ENCODE results near the gene LSAMP. TPM values are rescaled to one million over a fixed set of nuclear protein-coding genes. Genes with fewer than 3 reads are reported as not detected.
"Not testable (repeated sequence)": the region's sequence is repeated elsewhere in the genome, so short reads cannot be mapped to it uniquely, and the experiment has no call there.

The LSAMP gene
- total RNA-seq, 1 experiment from 2014 or later = 5.7 TPM

- TF ChIP-seq ERG (CRISPR knock-in tag; IDR thresholded peaks at IDR 0.05) (no peak), ZNF396 (CRISPR knock-in tag; IDR thresholded peaks at IDR 0.05; ENCODE audit: borderline replicate concordance) (no peak), RORB (CRISPR knock-in tag; IDR thresholded peaks at IDR 0.05) (no peak), NR2C2 (CRISPR knock-in tag; IDR thresholded peaks at IDR 0.05) (no peak), MLX (CRISPR knock-in tag; IDR thresholded peaks at IDR 0.05) (no peak)
Measured at GRCh38 chr3:116077059-116077458, 368.2 kb downstream of the LSAMP start (continued).

GRCh38 chr3:116070516-116071278 is 374.6 kb downstream of the LSAMP start:
- ATAC-seq; H3K36me3 Mint-ChIP-seq; H3K4me1 Mint-ChIP-seq; H3K9me3 Mint-ChIP-seq; H3K27me3 Mint-ChIP-seq (ENCODE audit: low read depth); H3K27ac Mint-ChIP-seq; DNase-seq (ENCODE audit: low spot score); CTCF ChIA-PET; POLR2A ChIA-PET; H3K4me3 Mint-ChIP-seq: not testable (repeated sequence)
- peak; percentile 43; the same call in 1 of the 2 replicates for TF ChIP-seq HMGA2 (CRISPR knock-in tag; IDR thresholded peaks at IDR 0.05)

GRCh38 chr3:116070061-116070460 is 375.2 kb downstream of the LSAMP start:
- Mint-ChIP-seq H3K9me3 (no peaks in the 10 kb centered on the region), H3K4me1 (peaks cover 4% of the 10 kb centered on the region; the same call in 1 of the 2 replicates), H3K36me3 (no peaks in the 10 kb centered on the region), H3K4me3 (no peak overlapping the region), H3K27ac (no peak overlapping the region), H3K27me3 (ENCODE audit: low read depth) (no peaks in the 10 kb centered on the region)
- ATAC-seq = no peak
- DNase-seq (ENCODE audit: low spot score) = no peak
- TF ChIP-seq NFE2L1 (CRISPR knock-in tag; IDR thresholded peaks at IDR 0.05) = no peak
- no peak for TF ChIP-seq SOX15 (CRISPR knock-in tag; IDR thresholded peaks at IDR 0.05)
- no peak for TF ChIP-seq ATF6 (CRISPR knock-in tag; IDR thresholded peaks at IDR 0.05)
- TF ChIP-seq IRF2 (CRISPR knock-in tag; IDR thresholded peaks at IDR 0.05; ENCODE audit: borderline replicate concordance, low read depth) = no peak
- ChIA-PET CTCF (no interaction called here), POLR2A (no interaction called here)

GRCh38 chr3:116069024-116069423 is 376.3 kb downstream of the LSAMP start:
- POLR2A ChIA-PET = no interaction called here
- CTCF ChIA-PET = no interaction called here
- no peaks in the 10 kb centered on the region for H3K9me3 Mint-ChIP-seq
- H3K27me3 Mint-ChIP-seq (ENCODE audit: low read depth) = no peaks in the 10 kb centered on the region
- no peaks in the 10 kb centered on the region for H3K36me3 Mint-ChIP-seq
- no peak for ATAC-seq
- no peak overlapping the region for H3K4me3 Mint-ChIP-seq
- peaks cover 4% of the 10 kb centered on the region; the same call in 1 of the 2 replicates for H3K4me1 Mint-ChIP-seq
- no peak for DNase-seq (ENCODE audit: low spot score)
- no peak overlapping the region for H3K27ac Mint-ChIP-seq
- TF ChIP-seq GTF2I (CRISPR knock-in tag; conservative IDR thresholded peaks at IDR 0.05) (no peak), ZNF121 (CRISPR knock-in tag; IDR thresholded peaks at IDR 0.05) (no peak), ZNF532 (CRISPR knock-in tag; IDR thresholded peaks at IDR 0.05; ENCODE audit: borderline replicate concordance) (no peak), TEAD4 (CRISPR knock-in tag; IDR thresholded peaks at IDR 0.05) (no peak), USF1 (CRISPR knock-in tag; IDR thresholded peaks at IDR 0.05) (no peak), KAT7 (CRISPR knock-in tag; IDR thresholded peaks at IDR 0.05; ENCODE audit: borderline replicate concordance) (no peak), MXD4 (CRISPR knock-in tag; IDR thresholded peaks at IDR 0.05; ENCODE audit: borderline replicate concordance) (no peak), ZNF671 (CRISPR knock-in tag; IDR thresholded peaks at IDR 0.05) (no peak), ATF3 (CRISPR knock-in tag; conservative IDR thresholded peaks at IDR 0.05) (no peak), NFYB (CRISPR knock-in tag; conservative IDR thresholded peaks at IDR 0.05; ENCODE audit: low read depth) (no peak), FOXJ3 (CRISPR knock-in tag; IDR thresholded peaks at IDR 0.05; ENCODE audit: borderline replicate concordance) (no peak), EMX1 (CRISPR knock-in tag; IDR thresholded peaks at IDR 0.05) (no peak)
